ENCODE measurements around the gene GUCY1A1. TPM values are rescaled to one million over a fixed set of nuclear protein-coding genes. Genes with fewer than 3 reads are reported as not detected.
A peak's percentile ranks its signal among the peaks of the same experiment; 100 is the strongest.

Gene GUCY1A1
- total RNA-seq, 1 experiment from 2014 or later = 0.17 TPM

- DNase-seq = peak; percentile 20 to 62
- H3K4me3 ChIP-seq = no peak overlapping the region
- H3K4me1 ChIP-seq (replicated peaks; ENCODE audit: insufficient read depth) = peaks cover 6% of the 10 kb centered on the region
- H3K27ac ChIP-seq = no peak overlapping the region
- POLR2A ChIA-PET (ENCODE audit: unreplicated experiment) = interaction anchor here (0.6 kb wide), 1 partner anchor 187 kb away, joined by 5 read pairs; no protein-coding TSS in a partner anchor
- TF ChIP-seq EZH2 (IDR thresholded peaks at IDR 0.05; ENCODE audit: low read depth) (no peak), CTCF (conservative IDR thresholded peaks at IDR 0.05) (no peak)
- peak overlapping the region; percentile 46 for H3K4me2 ChIP-seq
- no TSS peak for BruUV-seq (replicated peaks)
- no peaks in the 10 kb centered on the region for H3K9me2 ChIP-seq (ENCODE audit: insufficient read depth)
- no peak overlapping the region for H2AFZ ChIP-seq
- H3K79me2 ChIP-seq (ENCODE audit: low read depth) = no peaks in the 10 kb centered on the region
- H4K20me1 ChIP-seq (ENCODE audit: insufficient read depth) = no peaks in the 10 kb centered on the region
- CTCF ChIA-PET = no interaction called here
- H3K27me3 ChIP-seq (ENCODE audit: insufficient read depth, low read depth) = no peaks in the 10 kb centered on the region
- H3F3A ChIP-seq (ENCODE audit: insufficient read depth, low read depth) = no peaks in the 10 kb centered on the region
- intact Hi-C loops (cut with micrococcal nuclease; ENCODE audit: unreplicated experiment) = no loop called here
- no peaks in the 10 kb centered on the region for H3K9me3 ChIP-seq (ENCODE audit: insufficient read depth, low read depth)
- no peaks in the 10 kb centered on the region for H3K36me3 ChIP-seq (ENCODE audit: low read depth)
Observed at GRCh38 chr4:155705664-155706063, 39.0 kb downstream of the GUCY1A1 start.

GRCh38 chr4:155706147-155706546 lies 39.5 kb downstream of the GUCY1A1 start:
- no peak for DNase-seq

GRCh38 chr4:155707251-155707650 lies 40.6 kb downstream of the GUCY1A1 start:
- TF ChIP-seq EZH2 (IDR thresholded peaks at IDR 0.05; ENCODE audit: low read depth) (no peak), CTCF (conservative IDR thresholded peaks at IDR 0.05) (no peak)
- H3K27ac ChIP-seq = no peak overlapping the region
- H2AFZ ChIP-seq = no peak overlapping the region
- intact Hi-C loops (cut with micrococcal nuclease; ENCODE audit: unreplicated experiment) = no loop called here
- no peak for DNase-seq
- CTCF ChIA-PET = no interaction called here
- H3K4me2 ChIP-seq = no peak overlapping the region
- no peaks in the 10 kb centered on the region for H3F3A ChIP-seq (ENCODE audit: insufficient read depth, low read depth)
- no peak overlapping the region for H3K4me3 ChIP-seq
- H4K20me1 ChIP-seq (ENCODE audit: insufficient read depth) = no peaks in the 10 kb centered on the region
- H3K27me3 ChIP-seq (ENCODE audit: insufficient read depth, low read depth) = no peaks in the 10 kb centered on the region
- H3K9me3 ChIP-seq (ENCODE audit: insufficient read depth, low read depth) = no peaks in the 10 kb centered on the region
- H3K36me3 ChIP-seq (ENCODE audit: low read depth) = no peaks in the 10 kb centered on the region
- POLR2A ChIA-PET (ENCODE audit: unreplicated experiment) = no interaction called here
- no peaks in the 10 kb centered on the region for H3K79me2 ChIP-seq (ENCODE audit: low read depth)
- no TSS peak for BruUV-seq (replicated peaks)
- H3K9me2 ChIP-seq (ENCODE audit: insufficient read depth) = no peaks in the 10 kb centered on the region
- peaks cover 6% of the 10 kb centered on the region for H3K4me1 ChIP-seq (replicated peaks; ENCODE audit: insufficient read depth)

More at GRCh38 chr4:155706147-155706546, 39.5 kb downstream of the GUCY1A1 start:
- CTCF ChIA-PET = no interaction called here
- no TSS peak for BruUV-seq (replicated peaks)
- Histone ChIP-seq H3K4me1 (replicated peaks; ENCODE audit: insufficient read depth) (peaks cover 6% of the 10 kb centered on the region), H3K9me2 (ENCODE audit: insufficient read depth) (no peaks in the 10 kb centered on the region), H3K27ac (no peak overlapping the region), H3K36me3 (ENCODE audit: low read depth) (no peaks in the 10 kb centered on the region), H3K9me3 (ENCODE audit: insufficient read depth, low read depth) (no peaks in the 10 kb centered on the region), H4K20me1 (ENCODE audit: insufficient read depth) (no peaks in the 10 kb centered on the region), H2AFZ (no peak overlapping the region), H3K4me3 (no peak overlapping the region), H3K27me3 (ENCODE audit: insufficient read depth, low read depth) (no peaks in the 10 kb centered on the region), H3K79me2 (ENCODE audit: low read depth) (no peaks in the 10 kb centered on the region), H3F3A (ENCODE audit: insufficient read depth, low read depth) (no peaks in the 10 kb centered on the region), H3K4me2 (peak overlapping the region; percentile 46)
- intact Hi-C loops (cut with micrococcal nuclease; ENCODE audit: unreplicated experiment) = no loop called here
- POLR2A ChIA-PET (ENCODE audit: unreplicated experiment) = interaction anchor here (0.6 kb wide), 1 partner anchor 188 kb away, joined by 5 read pairs; no protein-coding TSS in a partner anchor
- TF ChIP-seq CTCF (conservative IDR thresholded peaks at IDR 0.05) (no peak), EZH2 (IDR thresholded peaks at IDR 0.05; ENCODE audit: low read depth) (no peak)
